Activated CD4-positive, alpha-beta T cell treated with anti-CD3 and anti-CD28 coated beads for 36 hours (primary cell): ENCODE results near the gene IGFLR1. TPM values are rescaled to one million over a fixed set of nuclear protein-coding genes. Genes with fewer than 3 reads are reported as not detected.

Experiments used
- ATAC-seq: fragments of 200-7000 bp; cut with Tn5 transposase; one replicate; pipeline ENCODE4 v1.10.0; 2021; ENCODE audit warnings: mild to moderate bottlenecking, moderate library complexity
- CTCF ChIA-PET: fragments of 350-600 bp; sonication (Branson Sonifier 250); formaldehyde crosslinking; loops from one replicate; lab custom pipeline; 2021; ENCODE audit warnings: antibody characterized with exemption; lab: Charles Lee
- POLR2A ChIA-PET: fragments of 350-600 bp; sonication (Branson Sonifier 250); formaldehyde crosslinking; loops from one replicate; lab custom pipeline; 2021; ENCODE audit warnings: antibody characterized with exemption, inconsistent platforms; lab: Charles Lee
- DNase-seq: peaks from one replicate; pipeline ENCODE4 v3.0.0-alpha.2; 2020
- H3K27ac Mint-ChIP-seq: one replicate; pipeline ENCODE4 v1.8.0; 2021; ENCODE audit warnings: mixed read lengths
- H3K27me3 Mint-ChIP-seq: one replicate; pipeline ENCODE4 v1.8.0; 2021; ENCODE audit warnings: mixed read lengths
- H3K36me3 Mint-ChIP-seq: one replicate; pipeline ENCODE4 v1.8.0; 2021; ENCODE audit warnings: low read depth, mixed read lengths
- H3K4me1 Mint-ChIP-seq: one replicate; pipeline ENCODE4 v1.8.0; 2021; ENCODE audit warnings: mixed read lengths
- H3K4me3 Mint-ChIP-seq: one replicate; pipeline ENCODE4 v1.8.0; 2021; ENCODE audit warnings: mild to moderate bottlenecking, moderate library complexity, mixed read lengths
- H3K9me3 Mint-ChIP-seq: one replicate; pipeline ENCODE4 v1.8.0; 2021; ENCODE audit warnings: low read depth, mixed read lengths
- intact Hi-C, 2 experiments: fragments of 100-400 bp; cut with DNase I in 1 of 2; cut with micrococcal nuclease in 1 of 2; formaldehyde crosslinking; loops; one replicate each; pipeline versions ENCODE4 v1.14.2 to v1.15.1; 2022 to 2024; cut with DNase I, micrococcal nuclease
- total RNA-seq, 2 experiments: library from RNA; stranded (reverse); gene quantifications; one replicate each; pipeline ENCODE4 v1.2.3, GENCODE V29; 2021

The IGFLR1 gene
- total RNA-seq, 2 experiments from 2014 or later = 71.4 to 80.2 TPM

GRCh38 chr19:35752746-35753350 is 10.6 kb upstream of the IGFLR1 start:
- H3K27ac Mint-ChIP-seq = no peak overlapping the region
- peaks cover 8% of the 10 kb centered on the region for H3K36me3 Mint-ChIP-seq
- H3K4me1 Mint-ChIP-seq = peaks cover 28% of the 10 kb centered on the region
- ChIA-PET CTCF (interaction anchor here (0.8 to 1.0 kb wide), 3 partner anchors 12 to 58 kb away, joined by 3 to 4 read pairs (median 3); no protein-coding TSS in a partner anchor), POLR2A (no interaction called here)
- no peak overlapping the region for H3K4me3 Mint-ChIP-seq
- DNase-seq (no peak), ATAC-seq (no peak)
- H3K27me3 Mint-ChIP-seq = peaks cover 4% of the 10 kb centered on the region
- H3K9me3 Mint-ChIP-seq = no peaks in the 10 kb centered on the region
- intact Hi-C loops = no loop called here

- no peak for DNase-seq
- no peak for ATAC-seq
- CTCF ChIA-PET = interaction anchor here (0.8 to 1.1 kb wide), 4 partner anchors 12 to 128 kb away, joined by 3 to 4 read pairs (median 3); no protein-coding TSS in a partner anchor
- Mint-ChIP-seq H3K4me3 (no peak overlapping the region), H3K36me3 (peaks cover 9% of the 10 kb centered on the region), H3K4me1 (peaks cover 28% of the 10 kb centered on the region), H3K9me3 (no peaks in the 10 kb centered on the region), H3K27ac (no peak overlapping the region), H3K27me3 (peaks cover 4% of the 10 kb centered on the region)
- intact Hi-C loops = no loop called here
- POLR2A ChIA-PET = no interaction called here
These were observed 9.8 kb upstream of the IGFLR1 start for GRCh38 chr19:35751839-35752745.

- H3K36me3 Mint-ChIP-seq = peaks cover 9% of the 10 kb centered on the region
- no peak overlapping the region for H3K27ac Mint-ChIP-seq
- no peak for ATAC-seq
- intact Hi-C loops = no loop called here
- H3K4me3 Mint-ChIP-seq = peak overlapping the region; percentile 18
- H3K9me3 Mint-ChIP-seq = no peaks in the 10 kb centered on the region
- DNase-seq = no peak
- ChIA-PET POLR2A (no interaction called here), CTCF (interaction anchor here (1.0 kb wide), 1 partner anchor 13 kb away, joined by 3 read pairs; no protein-coding TSS in a partner anchor)
- peaks cover 30% of the 10 kb centered on the region for H3K4me1 Mint-ChIP-seq
- H3K27me3 Mint-ChIP-seq = no peaks in the 10 kb centered on the region
These were observed 7.9 kb upstream of the IGFLR1 start for GRCh38 chr19:35750167-35750566.

GRCh38 chr19:35748106-35749020 is 6.1 kb upstream of the IGFLR1 start, which contains the start of gene LIN37:
Gene LIN37, plus strand, starts transcription at chr19:35748576. Its CDS starts 149 bp downstream, at chr19:35748725.
- peak; percentile 99 for DNase-seq
- Mint-ChIP-seq H3K27me3 (no peaks in the 10 kb centered on the region), H3K27ac (peak within 1 kb of the TSS; percentile 94), H3K4me1 (peaks cover 40% of the 10 kb centered on the region), H3K4me3 (peak within 1 kb of the TSS; percentile 89), H3K36me3 (peaks cover 17% of the 10 kb centered on the region), H3K9me3 (no peaks in the 10 kb centered on the region)
- ATAC-seq = peak; percentile 81
- intact Hi-C loops = loop anchor here (1.0 to 10.0 kb wide), 4 partner anchors 10 to 604 kb away; partner anchors contain the start of genes ARHGAP33 (in 2 of the 2), PROSER3 (in 2 of the 2) and FXYD7 (in 1 of the 2)
- ChIA-PET POLR2A (interaction anchor here (0.6 to 1.0 kb wide), 7 partner anchors 9 to 266 kb away, joined by 3 to 5 read pairs (median 3); partner anchors contain the start of gene ALKBH6), CTCF (interaction anchor here (0.5 to 2.0 kb wide), 16 partner anchors 9 to 682 kb away, joined by 3 to 7 read pairs (median 3); partner anchors contain the start of genes ALKBH6 and PROSER3)

GRCh38 chr19:35746531-35746930 is 4.3 kb upstream of the IGFLR1 start:
- Mint-ChIP-seq H3K4me1 (peaks cover 51% of the 10 kb centered on the region), H3K9me3 (no peaks in the 10 kb centered on the region), H3K27me3 (no peaks in the 10 kb centered on the region), H3K4me3 (peak overlapping the region; percentile 99), H3K36me3 (peaks cover 28% of the 10 kb centered on the region), H3K27ac (peak overlapping the region; percentile 100)
- DNase-seq (no peak), ATAC-seq (no peak)
- ChIA-PET POLR2A (no interaction called here), CTCF (no interaction called here)
- intact Hi-C loops = loop anchor here in 1 of 2 experiments (10.0 kb wide), 1 partner anchor 602 kb away; the partner anchor contains the start of gene FXYD7

GRCh38 chr19:35746087-35746462 is 3.8 kb upstream of the IGFLR1 start:
- peak overlapping the region; percentile 99 for H3K4me3 Mint-ChIP-seq
- CTCF ChIA-PET = interaction anchor here (1.5 to 1.6 kb wide), 2 partner anchors 124 to 185 kb away, joined by 4 to 5 read pairs; no protein-coding TSS in a partner anchor
- DNase-seq (no peak), ATAC-seq (no peak)
- POLR2A ChIA-PET = interaction anchor here (0.5 to 1.0 kb wide), 3 partner anchors 113 to 749 kb away, joined by 4 to 5 read pairs (median 5); no protein-coding TSS in a partner anchor
- H3K4me1 Mint-ChIP-seq = peaks cover 51% of the 10 kb centered on the region
- intact Hi-C loops = loop anchor here in 1 of 2 experiments (10.0 kb wide), 1 partner anchor 601 kb away; the partner anchor contains the start of gene FXYD7
- no peaks in the 10 kb centered on the region for H3K27me3 Mint-ChIP-seq
- peaks cover 28% of the 10 kb centered on the region for H3K36me3 Mint-ChIP-seq
- peak overlapping the region; percentile 100 for H3K27ac Mint-ChIP-seq
- no peaks in the 10 kb centered on the region for H3K9me3 Mint-ChIP-seq

GRCh38 chr19:35745328-35746086 is 3.3 kb upstream of the IGFLR1 start, which contains the start of the genes PSENEN and U2AF1L4:
Gene PSENEN, plus strand, starts transcription at chr19:35745651. Its CDS starts 280 bp downstream, at chr19:35745931.
Gene U2AF1L4, minus strand, starts transcription at chr19:35745418. Its CDS starts 27 bp downstream, at chr19:35745391.
- Mint-ChIP-seq H3K4me1 (peaks cover 51% of the 10 kb centered on the region), H3K27ac (peak within 1 kb of the TSS; percentile 100), H3K9me3 (no peaks in the 10 kb centered on the region), H3K27me3 (no peaks in the 10 kb centered on the region), H3K36me3 (peaks cover 30% of the 10 kb centered on the region), H3K4me3 (peak within 1 kb of the TSS; percentile 99)
- intact Hi-C loops = loop anchor here (1.0 to 10.0 kb wide), 8 partner anchors 28 to 601 kb away; partner anchors contain the start of genes ARHGAP33 (in 2 of the 2), FXYD7 (in 1 of the 2) and TBCB (in 1 of the 2)
- peak; percentile 51 for ATAC-seq
- DNase-seq = peak; percentile 97
- ChIA-PET CTCF (interaction anchor here (1.0 to 2.0 kb wide), 5 partner anchors 24 to 186 kb away, joined by 3 to 8 read pairs (median 4); no protein-coding TSS in a partner anchor), POLR2A (interaction anchor here (0.5 to 2.3 kb wide), 6 partner anchors 27 to 749 kb away, joined by 4 to 13 read pairs (median 5); no protein-coding TSS in a partner anchor)

- intact Hi-C loops = loop anchor here (1.0 to 10.0 kb wide), 14 partner anchors 27 to 600 kb away; partner anchors contain the start of genes ARHGAP33 (in 2 of the 2), ETV2 (in 1 of the 2), FXYD7 (in 1 of the 2) and SDHAF1 (in 1 of the 2)
- peaks cover 49% of the 10 kb centered on the region for H3K4me1 Mint-ChIP-seq
- H3K36me3 Mint-ChIP-seq = peaks cover 30% of the 10 kb centered on the region
- H3K9me3 Mint-ChIP-seq = no peaks in the 10 kb centered on the region
- ATAC-seq (peak; percentile 57), DNase-seq (peak; percentile 96)
- no peaks in the 10 kb centered on the region for H3K27me3 Mint-ChIP-seq
- H3K27ac Mint-ChIP-seq = peak overlapping the region; percentile 100
- ChIA-PET POLR2A (interaction anchor here (1.0 to 2.3 kb wide), 4 partner anchors 26 to 187 kb away, joined by 4 to 13 read pairs (median 8); no protein-coding TSS in a partner anchor), CTCF (interaction anchor here (0.6 to 2.0 kb wide), 8 partner anchors 23 to 398 kb away, joined by 3 to 8 read pairs (median 4); no protein-coding TSS in a partner anchor)
- H3K4me3 Mint-ChIP-seq = peak overlapping the region; percentile 99
These were observed 2.4 kb upstream of the IGFLR1 start for GRCh38 chr19:35744430-35745327.
